HG02571 (cell line): ENCODE measurements around the gene PTPRM.
"Not testable (repeated sequence)": the region's sequence is repeated elsewhere in the genome, so short reads cannot be mapped to it uniquely, and the experiment has no call there.

ENCODE experiments used
- ATAC-seq: cut with Tn5 transposase; IDR thresholded peaks from one replicate; pipeline ENCODE4 v1.9.1; 2021; ENCODE audit warnings: mild to moderate bottlenecking, moderate library complexity; ENCODE audit not compliant: unreplicated experiment

The PTPRM gene

GRCh38 chr18:8030201-8030600, 463.1 kb downstream of the PTPRM start:
- no peak for ATAC-seq

DNA sequence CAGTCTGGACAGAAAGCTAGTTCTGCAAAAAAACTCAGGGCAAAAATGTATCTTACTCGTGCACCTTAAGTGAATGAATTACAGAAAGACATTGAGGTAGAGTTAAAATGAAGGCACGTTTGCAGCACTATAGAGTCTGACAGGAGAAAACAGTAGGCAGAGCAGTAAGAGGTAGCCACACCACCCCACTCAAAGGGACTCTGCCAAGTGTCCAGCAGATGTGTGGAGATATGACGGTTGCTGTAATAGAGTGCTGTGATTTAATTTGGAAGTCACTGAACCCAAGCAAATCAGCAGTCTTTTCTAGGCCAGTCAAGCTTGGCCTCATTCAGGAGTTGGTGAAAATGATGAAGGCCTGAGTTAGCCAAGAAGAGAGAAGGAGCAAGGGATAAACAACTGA, 464.4 kb downstream of the PTPRM start:
- ATAC-seq, result no peak

- no peak for ATAC-seq
These were observed 467.6 kb downstream of the PTPRM start for GRCh38 chr18:8034674-8035073.

DNA sequence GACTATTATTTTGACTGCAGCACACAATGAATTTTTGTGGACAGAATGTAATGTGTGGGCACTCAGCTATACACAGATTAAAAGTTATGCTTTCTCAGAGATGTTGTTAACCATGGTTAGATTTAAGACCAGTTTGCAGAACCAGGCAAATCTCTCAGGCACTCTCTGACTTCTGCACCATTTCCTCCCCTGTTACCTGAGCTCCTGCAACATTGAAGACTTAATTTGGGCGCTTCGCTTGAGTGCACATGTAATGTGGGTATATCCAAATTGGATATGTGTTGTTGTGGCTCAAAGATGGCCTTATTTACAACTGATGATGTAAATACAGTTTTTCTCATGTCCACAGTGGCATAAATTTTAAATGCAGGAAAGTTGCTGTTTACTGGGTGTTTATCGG, 469.4 kb downstream of the PTPRM start:
- no peak for ATAC-seq

- ATAC-seq, result no peak
These were observed 470.2 kb downstream of the PTPRM start for GRCh38 chr18:8037296-8037695.

- no peak for ATAC-seq
These were observed 472.9 kb downstream of the PTPRM start for GRCh38 chr18:8040021-8040420.

DNA sequence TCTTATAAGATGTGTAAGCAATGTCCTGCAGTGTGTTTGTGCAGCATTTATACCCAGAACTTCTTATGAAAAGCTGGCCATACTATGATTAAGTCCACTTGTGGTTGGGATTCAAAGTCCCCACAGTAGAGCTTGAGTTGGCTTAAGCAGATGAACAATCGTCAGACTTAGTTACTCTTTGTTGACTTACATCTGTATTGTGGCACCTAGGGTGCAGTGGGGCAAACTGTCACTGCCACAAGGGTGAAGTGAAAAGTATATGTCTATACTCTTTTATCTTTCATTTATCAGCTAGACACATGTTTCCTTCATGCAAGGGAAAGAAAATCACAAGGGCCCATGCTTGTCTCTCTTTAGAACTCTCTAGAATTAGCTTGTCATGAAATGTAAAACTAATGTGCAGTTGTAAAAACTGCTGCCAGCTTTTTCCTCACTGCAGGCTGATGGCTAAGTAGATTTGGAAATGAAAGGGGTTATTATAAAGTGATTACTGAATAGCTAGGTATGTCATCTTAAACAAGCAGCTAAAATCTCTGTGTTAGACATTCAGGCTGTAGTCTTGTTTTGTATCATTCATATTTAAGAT, 474.5 kb downstream of the PTPRM start:
- no peak for ATAC-seq

GRCh38 chr18:8044004-8044403, 476.9 kb downstream of the PTPRM start:
- no peak for ATAC-seq

DNA sequence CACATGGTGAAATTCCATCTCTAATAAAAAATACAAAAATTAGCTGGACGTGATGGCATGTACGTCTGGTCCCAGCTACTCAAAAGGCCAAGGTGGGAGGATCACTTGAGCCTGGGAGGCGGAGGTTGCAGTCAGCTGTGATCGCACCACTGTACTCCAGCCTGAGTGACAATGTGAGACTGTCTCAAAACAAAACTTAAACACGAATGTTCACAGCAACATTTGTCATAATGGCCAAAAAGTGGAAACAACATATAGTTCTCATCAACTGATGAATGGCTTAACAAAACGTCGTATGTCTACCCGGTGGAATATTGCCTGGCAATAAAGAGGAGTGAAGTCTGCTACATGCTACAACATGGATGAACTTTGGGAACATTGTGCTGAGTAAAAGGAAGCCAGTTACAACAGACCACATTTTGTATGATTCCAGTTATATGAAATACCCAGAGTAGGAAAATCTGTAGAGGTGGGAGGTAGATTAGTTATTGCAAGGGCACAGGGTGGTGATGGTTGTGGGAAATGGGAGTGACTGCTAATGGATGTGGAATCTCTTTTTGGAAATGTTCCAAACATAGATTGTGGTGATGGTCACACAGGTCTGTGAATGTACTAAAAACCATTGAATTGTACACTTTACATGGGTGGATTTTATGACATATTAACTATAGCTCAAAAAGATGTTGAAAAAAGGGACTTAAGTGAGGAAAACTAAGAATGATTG, 478.2 kb downstream of the PTPRM start:
- ATAC-seq, result no peak

GRCh38 chr18:8045884-8046281, 478.8 kb downstream of the PTPRM start:
- no peak for ATAC-seq

DNA sequence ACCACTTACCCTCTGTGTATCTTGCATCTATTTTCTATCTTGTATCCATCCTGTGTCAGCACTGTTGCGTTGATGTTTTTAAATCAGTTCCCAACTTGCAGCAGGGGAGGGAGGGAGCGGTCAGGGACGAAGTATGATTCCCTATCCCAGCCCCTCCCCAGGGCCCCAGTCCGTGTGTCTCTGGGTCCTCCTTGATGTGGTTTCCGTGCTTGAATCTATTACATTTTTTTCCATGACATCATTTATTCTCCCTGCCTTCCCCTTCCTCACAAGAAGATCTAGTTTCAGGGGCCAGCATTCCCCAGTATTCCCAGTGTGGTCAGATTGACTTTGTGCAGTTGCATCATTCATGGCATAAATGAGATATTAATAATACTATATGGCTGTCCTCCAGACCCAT, 479.3 kb downstream of the PTPRM start:
- no peak for ATAC-seq

- no peak for ATAC-seq
These were observed 482.0 kb downstream of the PTPRM start for GRCh38 chr18:8049147-8049546.

- ATAC-seq, result no peak
These were observed 483.7 kb downstream of the PTPRM start for GRCh38 chr18:8050616-8051329.

- no peak for ATAC-seq
These were observed 484.3 kb downstream of the PTPRM start for GRCh38 chr18:8051453-8051852.

DNA sequence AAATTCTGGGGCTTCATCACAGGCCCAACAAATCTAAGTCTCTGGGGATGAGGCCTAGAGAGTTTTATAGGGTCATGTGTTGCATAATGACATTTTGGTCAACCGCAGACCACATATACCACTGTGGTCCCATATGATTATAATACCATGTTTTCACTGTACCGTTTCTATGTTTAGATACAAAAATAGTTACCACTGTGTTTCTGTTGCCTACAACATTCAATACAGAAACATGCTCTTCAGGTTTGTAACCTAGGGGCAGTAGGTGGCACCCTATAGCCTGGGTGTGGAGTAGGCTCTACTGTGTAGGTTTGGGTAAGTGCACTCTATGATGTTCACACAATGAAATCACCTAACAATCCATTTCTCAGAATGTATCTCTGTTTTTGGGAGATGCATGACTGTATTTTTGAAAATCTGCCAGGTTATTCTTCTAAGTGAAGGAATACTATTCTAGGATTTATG, 485.2 kb downstream of the PTPRM start:
- no peak for ATAC-seq

DNA sequence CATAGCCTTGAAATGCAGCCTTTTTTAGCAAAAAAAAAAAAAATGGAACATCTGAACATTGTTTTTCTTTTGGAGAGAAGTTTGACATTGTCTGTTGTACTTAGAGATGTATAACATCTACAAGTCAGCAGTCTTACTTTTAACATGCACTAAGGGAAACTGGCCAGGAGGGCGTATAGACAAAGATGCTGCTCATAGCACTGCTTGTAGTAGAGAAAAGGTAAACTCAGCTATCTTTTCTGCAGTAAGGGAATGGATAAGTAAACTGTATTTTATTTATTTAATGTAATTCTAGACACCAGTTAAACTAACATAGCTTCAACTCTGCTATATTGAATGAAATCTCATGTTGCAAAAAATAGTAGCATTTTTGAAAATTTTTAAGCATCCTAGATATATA, 489.6 kb downstream of the PTPRM start:
- no peak for ATAC-seq

- ATAC-seq, result not testable (repeated sequence)
These were observed 496.0 kb downstream of the PTPRM start for GRCh38 chr18:8063152-8063551.

- no peak for ATAC-seq
These were observed 496.6 kb downstream of the PTPRM start for GRCh38 chr18:8063733-8064132.

- no peak for ATAC-seq
These were observed 498.2 kb downstream of the PTPRM start for GRCh38 chr18:8065284-8065683.

DNA sequence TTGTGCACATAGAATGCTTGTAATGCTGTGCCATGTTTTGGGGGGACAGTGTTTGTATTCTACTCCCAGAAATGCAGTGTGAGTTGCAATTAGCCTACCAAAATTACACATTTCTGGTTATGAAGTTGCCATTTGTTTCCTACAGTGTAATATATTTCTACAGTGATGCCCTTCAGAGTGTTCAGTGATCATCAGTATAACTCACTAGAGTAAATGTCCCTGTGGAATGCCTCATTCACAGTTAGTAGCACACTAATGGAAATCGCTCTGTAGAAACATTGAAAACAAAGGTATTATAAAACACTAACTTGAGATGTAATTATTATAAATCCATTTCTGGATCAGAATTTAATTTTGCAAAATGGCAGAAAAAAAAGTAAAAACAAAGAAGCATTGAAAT, 498.7 kb downstream of the PTPRM start:
- ATAC-seq, result no peak

DNA sequence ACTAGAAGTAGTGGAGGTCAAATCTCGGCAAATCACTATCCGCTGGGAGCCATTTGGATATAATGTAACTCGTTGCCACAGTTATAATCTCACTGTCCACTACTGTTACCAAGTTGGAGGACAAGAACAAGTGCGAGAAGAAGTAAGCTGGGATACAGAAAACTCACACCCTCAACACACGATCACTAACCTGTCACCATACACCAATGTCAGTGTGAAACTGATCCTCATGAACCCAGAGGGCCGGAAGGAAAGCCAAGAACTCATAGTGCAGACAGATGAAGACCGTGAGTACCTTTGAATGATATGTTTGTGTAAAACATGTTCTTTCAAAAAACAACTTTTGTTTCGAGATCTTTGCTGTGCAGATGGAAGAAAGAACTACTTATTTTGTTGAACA, 502.6 kb downstream of the PTPRM start:
- ATAC-seq, result no peak

DNA sequence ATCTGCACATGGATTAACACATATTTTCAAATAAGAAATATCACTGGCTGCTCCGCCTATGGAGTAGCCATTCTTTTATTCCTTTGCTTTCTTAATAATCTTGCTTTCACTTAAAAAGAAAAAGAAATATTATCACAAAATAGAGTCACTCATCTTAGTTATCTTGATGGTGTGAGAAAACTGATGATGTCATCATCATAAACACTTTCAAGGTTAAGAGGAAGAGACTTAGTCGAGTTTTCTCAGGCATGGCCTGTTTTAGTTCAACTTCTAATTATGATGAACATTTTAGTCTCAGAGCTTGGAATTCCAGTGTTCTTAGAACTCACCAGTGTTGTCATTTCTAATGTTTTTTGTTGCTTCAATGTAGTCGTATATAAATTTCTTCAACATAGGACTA, 506.1 kb downstream of the PTPRM start:
- no peak for ATAC-seq
